ENCODE measurements around the gene RSAD1. TPM values are rescaled to one million over a fixed set of nuclear protein-coding genes. Genes with fewer than 3 reads are reported as not detected.

The RSAD1 gene
- total and polyA plus RNA-seq, 10 of the 15 experiments (the other 5 are each of a cell fraction or from before 2014, with no cell fraction given), result 2.5 to 28.1 (median 22.6) TPM

DNA sequence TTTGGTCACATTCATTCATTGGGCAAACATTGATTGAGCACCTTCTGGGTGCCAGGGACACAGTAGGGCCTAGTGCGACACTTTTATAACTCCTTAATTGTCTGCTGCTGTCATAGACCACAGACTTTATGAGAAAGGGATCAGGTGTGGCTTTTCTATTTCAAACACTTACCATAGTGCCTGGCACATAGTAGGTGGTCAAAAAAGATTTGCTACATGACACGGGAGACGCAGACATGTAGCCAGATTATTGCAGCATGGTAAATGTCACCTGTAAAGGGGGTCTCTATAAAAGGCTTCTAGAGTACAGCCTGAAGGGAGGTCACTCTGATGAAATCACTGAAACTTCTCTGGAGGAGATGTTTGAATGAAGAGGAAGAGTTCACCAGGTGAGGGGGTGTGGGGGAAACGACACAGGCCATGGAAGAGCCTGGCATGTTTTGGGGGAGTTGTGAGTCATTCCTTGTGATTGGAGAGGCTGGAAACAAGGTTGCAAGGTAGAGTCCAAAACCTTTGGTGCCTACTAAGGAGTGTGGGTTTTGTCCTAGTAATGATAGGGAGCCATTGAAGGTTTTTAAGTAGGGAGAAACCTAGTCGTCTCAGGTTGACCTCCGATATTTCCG is 1.6 kb downstream of the RSAD1 start (continued):
- TF ChIP-seq NR2C1 (IDR thresholded peaks at IDR 0.05), result no peak

GRCh38 chr17:50480854-50481490 is 2.3 kb downstream of the RSAD1 start:
- SMC1A ChIA-PET (ENCODE audit: uncharacterized antibody, unreplicated experiment), result interaction anchor here (0.9 to 2.6 kb wide), 3 partner anchors 61 to 253 kb away, joined by 4 to 8 read pairs (median 5); no protein-coding TSS in a partner anchor
- CTCF ChIA-PET, result interaction anchor here (1.0 to 4.4 kb wide), 7 partner anchors 12 to 302 kb away, joined by 3 to 23 read pairs (median 12); no protein-coding TSS in a partner anchor
- in situ Hi-C loops (cut with MboI) (loop anchor here (10.0 kb wide), 1 partner anchor 144 kb away; no protein-coding TSS in a partner anchor), intact Hi-C loops (cut with micrococcal nuclease; ENCODE audit: unreplicated experiment) (no loop called here)
- H3K27me3 ChIP-seq (replicated peaks in 1 of 2; ENCODE audit: control insufficient read depth in 2 of 2, insufficient read depth in 2 of 2, low read length in 1 of 2), result no peaks in the 10 kb centered on the region
- no peak overlapping the region for H2AFZ ChIP-seq (ENCODE audit: control insufficient read depth, low read depth, low read length)
- H4K20me1 ChIP-seq (ENCODE audit: control insufficient read depth, insufficient read depth), result no peaks in the 10 kb centered on the region
- no peaks in the 10 kb centered on the region for H3K9me3 ChIP-seq (replicated peaks; ENCODE audit: control insufficient read depth, insufficient read depth, low read length)
- POLR2A ChIA-PET, result no interaction called here
- no peak for DNase-seq (ENCODE audit: low read depth, low spot score)
- WGBS (ENCODE audit: insufficient coverage, insufficient replicate concordance, low lambda C conversion rate, missing lambda C conversion rate), result 100% methylated on average over 2 of the region's 2 CpGs
- no peak overlapping the region for H3K27ac ChIP-seq (ENCODE audit: control insufficient read depth, insufficient read depth)
- no peak for ATAC-seq
- BruUV-seq (replicated peaks), result TSS peak; percentile 58
- H3K4me2 ChIP-seq (ENCODE audit: control insufficient read depth, insufficient read depth), result no peak overlapping the region
- RAD21 ChIA-PET (ENCODE audit: unreplicated experiment), result interaction anchor here (1.1 kb wide), 1 partner anchor 41 kb away, joined by 3 read pairs; no protein-coding TSS in a partner anchor
- TF ChIP-seq RCOR1 (conservative IDR thresholded peaks at IDR 0.05; ENCODE audit: low read depth, low read length), result no peak
- TF ChIP-seq NRF1 (conservative IDR thresholded peaks at IDR 0.05; ENCODE audit: low read depth, low read length), result no peak
- TF ChIP-seq SIX5 (IDR thresholded peaks at IDR 0.05; ENCODE audit: low read depth, low read length, severe bottlenecking), result no peak
- TF ChIP-seq, protein P1, sequence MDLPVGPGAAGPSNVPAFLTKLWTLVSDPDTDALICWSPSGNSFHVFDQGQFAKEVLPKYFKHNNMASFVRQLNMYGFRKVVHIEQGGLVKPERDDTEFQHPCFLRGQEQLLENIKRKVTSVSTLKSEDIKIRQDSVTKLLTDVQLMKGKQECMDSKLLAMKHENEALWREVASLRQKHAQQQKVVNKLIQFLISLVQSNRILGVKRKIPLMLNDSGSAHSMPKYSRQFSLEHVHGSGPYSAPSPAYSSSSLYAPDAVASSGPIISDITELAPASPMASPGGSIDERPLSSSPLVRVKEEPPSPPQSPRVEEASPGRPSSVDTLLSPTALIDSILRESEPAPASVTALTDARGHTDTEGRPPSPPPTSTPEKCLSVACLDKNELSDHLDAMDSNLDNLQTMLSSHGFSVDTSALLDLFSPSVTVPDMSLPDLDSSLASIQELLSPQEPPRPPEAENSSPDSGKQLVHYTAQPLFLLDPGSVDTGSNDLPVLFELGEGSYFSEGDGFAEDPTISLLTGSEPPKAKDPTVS (IDR thresholded peaks at IDR 0.05; ENCODE audit: low read depth, low read length), result no peak
- TF ChIP-seq JUND (IDR thresholded peaks at IDR 0.05; ENCODE audit: low read depth, low read length), result no peak
- TF ChIP-seq LARP7 (IDR thresholded peaks at IDR 0.05), result no peak
- TF ChIP-seq SMARCA5 (IDR thresholded peaks at IDR 0.05), result no peak
- TF ChIP-seq, protein P2, sequence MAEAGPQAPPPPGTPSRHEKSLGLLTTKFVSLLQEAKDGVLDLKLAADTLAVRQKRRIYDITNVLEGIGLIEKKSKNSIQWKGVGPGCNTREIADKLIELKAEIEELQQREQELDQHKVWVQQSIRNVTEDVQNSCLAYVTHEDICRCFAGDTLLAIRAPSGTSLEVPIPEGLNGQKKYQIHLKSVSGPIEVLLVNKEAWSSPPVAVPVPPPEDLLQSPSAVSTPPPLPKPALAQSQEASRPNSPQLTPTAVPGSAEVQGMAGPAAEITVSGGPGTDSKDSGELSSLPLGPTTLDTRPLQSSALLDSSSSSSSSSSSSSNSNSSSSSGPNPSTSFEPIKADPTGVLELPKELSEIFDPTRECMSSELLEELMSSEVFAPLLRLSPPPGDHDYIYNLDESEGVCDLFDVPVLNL (IDR thresholded peaks at IDR 0.05; ENCODE audit: low read depth, low read length), result no peak
- TF ChIP-seq, protein P3, sequence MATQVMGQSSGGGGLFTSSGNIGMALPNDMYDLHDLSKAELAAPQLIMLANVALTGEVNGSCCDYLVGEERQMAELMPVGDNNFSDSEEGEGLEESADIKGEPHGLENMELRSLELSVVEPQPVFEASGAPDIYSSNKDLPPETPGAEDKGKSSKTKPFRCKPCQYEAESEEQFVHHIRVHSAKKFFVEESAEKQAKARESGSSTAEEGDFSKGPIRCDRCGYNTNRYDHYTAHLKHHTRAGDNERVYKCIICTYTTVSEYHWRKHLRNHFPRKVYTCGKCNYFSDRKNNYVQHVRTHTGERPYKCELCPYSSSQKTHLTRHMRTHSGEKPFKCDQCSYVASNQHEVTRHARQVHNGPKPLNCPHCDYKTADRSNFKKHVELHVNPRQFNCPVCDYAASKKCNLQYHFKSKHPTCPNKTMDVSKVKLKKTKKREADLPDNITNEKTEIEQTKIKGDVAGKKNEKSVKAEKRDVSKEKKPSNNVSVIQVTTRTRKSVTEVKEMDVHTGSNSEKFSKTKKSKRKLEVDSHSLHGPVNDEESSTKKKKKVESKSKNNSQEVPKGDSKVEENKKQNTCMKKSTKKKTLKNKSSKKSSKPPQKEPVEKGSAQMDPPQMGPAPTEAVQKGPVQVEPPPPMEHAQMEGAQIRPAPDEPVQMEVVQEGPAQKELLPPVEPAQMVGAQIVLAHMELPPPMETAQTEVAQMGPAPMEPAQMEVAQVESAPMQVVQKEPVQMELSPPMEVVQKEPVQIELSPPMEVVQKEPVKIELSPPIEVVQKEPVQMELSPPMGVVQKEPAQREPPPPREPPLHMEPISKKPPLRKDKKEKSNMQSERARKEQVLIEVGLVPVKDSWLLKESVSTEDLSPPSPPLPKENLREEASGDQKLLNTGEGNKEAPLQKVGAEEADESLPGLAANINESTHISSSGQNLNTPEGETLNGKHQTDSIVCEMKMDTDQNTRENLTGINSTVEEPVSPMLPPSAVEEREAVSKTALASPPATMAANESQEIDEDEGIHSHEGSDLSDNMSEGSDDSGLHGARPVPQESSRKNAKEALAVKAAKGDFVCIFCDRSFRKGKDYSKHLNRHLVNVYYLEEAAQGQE (IDR thresholded peaks at IDR 0.05; ENCODE audit: low read depth, low read length), result no peak
- TF ChIP-seq CREB1 (IDR thresholded peaks at IDR 0.05; ENCODE audit: low read depth), result no peak
- no peak for TF ChIP-seq HDAC6 (IDR thresholded peaks at IDR 0.05; ENCODE audit: unreplicated experiment)
- no peak for TF ChIP-seq POLR2A (IDR thresholded peaks at IDR 0.05; ENCODE audit: low read depth, low read length)
- no peak overlapping the region for H3K4me3 ChIP-seq
- no peak overlapping the region for H3K9ac ChIP-seq (ENCODE audit: control insufficient read depth, insufficient read depth, low read length)
- peaks cover 0 to 10% of the 10 kb centered on the region in 2 experiments; a peak in 2 of 4 replicates for H3K36me3 ChIP-seq (ENCODE audit: control insufficient read depth in 2 of 2, insufficient read depth in 2 of 2, low read length in 1 of 2)
- no peaks in the 10 kb centered on the region for H3K79me2 ChIP-seq (ENCODE audit: control insufficient read depth, insufficient read depth, low read length)
- no peaks in the 10 kb centered on the region for H3K4me1 ChIP-seq (ENCODE audit: control insufficient read depth, insufficient read depth, low read length)
- FAIRE-seq, result no peak

All from GM12878 (cell line).